ENCODE measurements around the gene ARL13B.

The ARL13B gene

DNA sequence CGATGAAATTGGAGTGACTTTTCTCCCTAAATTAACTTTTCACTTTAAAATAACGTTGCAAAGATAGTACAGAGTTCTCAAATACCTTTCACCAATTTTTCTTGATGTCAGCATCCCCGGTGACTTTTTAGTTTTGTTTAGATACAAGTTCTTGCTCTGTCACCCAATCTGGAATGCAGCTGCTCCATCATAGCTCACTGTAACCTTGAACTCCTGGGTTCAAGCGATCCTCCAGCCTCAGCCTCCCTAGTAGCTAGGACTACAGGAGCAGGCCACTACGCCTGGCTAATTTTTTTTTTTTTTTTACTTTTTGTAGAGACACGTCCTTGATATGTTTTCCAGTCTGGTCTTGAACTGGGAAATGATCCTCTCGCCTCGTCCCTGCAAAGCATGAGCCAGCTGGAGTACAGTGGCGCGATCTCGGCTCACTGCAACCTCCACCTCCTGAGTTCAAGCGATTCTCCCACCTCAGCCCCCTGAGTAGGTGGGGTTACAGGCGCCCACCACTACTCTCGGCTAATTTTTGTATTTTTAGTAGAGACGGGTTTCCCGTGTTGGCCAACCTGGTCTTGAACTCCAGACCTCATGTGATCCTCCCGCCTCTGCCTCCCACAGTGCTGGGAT, 83.7 kb downstream of the ARL13B start:
- no peak for DNase-seq

DNA sequence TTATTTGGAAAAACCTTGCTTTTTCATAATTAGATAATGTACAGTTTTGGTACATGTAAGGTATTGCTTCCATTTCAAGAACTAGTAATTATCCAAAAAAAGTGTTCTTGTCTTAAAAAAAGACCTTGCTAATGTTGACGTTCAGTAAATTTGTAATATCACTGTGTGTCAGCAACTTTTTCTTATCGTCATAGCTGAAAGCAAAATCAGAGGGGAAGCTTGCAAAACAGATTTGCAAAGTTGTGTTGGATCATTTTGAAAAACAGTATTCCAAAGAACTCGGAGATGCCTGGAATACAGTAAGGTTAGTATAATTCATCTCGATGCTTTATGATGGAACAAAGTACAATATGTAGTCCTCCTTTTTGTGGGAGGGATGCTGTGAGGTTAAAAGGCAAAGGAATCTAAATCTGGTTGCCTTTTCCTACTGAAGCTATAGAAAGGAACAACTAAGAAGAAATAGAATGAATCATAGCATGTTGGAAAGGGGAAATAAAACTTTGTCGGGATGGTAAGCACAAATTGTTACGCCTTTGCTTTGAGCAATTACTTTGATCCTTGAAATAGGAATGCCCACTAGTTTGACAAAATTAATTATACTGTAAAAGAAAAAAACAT, 84.4 kb downstream of the ARL13B start:
- no peak for DNase-seq

DNA sequence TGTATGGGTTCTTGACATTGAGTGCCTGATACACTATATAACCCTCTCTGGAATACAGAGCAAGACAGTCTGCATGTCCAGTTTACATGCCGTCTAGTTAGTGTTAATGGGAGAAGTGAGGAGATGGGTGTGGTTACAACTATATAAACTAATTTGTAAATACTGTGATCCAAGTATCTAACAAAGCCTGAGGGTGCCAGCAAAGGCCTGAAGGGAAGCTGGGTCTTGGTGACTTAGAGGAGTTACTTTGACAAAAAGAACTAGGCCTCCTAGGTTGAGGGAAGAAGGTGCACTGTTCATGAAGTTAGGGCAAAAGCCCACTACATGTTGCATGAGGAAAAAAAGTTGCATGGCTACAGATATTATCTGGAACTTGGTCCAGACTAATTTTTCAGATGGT, 85.2 kb downstream of the ARL13B start:
- no peak for DNase-seq

DNA sequence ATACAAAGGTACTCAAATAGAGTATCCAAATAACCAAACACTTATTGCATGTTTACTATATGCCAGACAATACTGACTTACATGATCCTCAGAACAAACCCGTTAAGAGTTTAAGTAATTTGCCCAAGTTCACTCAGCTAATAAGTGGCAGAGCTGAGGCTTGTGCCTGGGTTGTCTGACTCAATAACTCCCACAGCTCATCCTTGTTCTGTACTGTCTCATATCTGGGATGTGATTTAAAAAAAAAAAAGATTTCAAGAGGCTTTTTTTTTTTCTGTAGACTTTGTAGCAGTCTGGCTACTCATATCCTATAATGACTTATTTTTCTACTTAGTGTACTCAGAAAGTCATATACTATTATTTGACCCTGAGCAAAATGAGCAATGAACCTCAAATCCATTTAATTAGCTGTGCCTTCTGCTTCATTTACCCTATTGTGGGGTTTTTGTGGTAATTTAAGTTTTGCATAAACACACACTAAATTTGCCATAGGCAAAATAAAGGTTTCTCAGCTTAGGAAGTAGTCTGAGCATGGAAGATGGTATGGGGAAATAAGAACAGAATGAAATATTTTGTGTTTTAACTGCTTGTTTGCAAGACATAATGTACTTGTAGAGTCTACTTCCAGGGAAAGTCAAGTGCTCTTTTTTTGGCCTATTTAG, 86.0 kb downstream of the ARL13B start:
- no peak for DNase-seq

DNA sequence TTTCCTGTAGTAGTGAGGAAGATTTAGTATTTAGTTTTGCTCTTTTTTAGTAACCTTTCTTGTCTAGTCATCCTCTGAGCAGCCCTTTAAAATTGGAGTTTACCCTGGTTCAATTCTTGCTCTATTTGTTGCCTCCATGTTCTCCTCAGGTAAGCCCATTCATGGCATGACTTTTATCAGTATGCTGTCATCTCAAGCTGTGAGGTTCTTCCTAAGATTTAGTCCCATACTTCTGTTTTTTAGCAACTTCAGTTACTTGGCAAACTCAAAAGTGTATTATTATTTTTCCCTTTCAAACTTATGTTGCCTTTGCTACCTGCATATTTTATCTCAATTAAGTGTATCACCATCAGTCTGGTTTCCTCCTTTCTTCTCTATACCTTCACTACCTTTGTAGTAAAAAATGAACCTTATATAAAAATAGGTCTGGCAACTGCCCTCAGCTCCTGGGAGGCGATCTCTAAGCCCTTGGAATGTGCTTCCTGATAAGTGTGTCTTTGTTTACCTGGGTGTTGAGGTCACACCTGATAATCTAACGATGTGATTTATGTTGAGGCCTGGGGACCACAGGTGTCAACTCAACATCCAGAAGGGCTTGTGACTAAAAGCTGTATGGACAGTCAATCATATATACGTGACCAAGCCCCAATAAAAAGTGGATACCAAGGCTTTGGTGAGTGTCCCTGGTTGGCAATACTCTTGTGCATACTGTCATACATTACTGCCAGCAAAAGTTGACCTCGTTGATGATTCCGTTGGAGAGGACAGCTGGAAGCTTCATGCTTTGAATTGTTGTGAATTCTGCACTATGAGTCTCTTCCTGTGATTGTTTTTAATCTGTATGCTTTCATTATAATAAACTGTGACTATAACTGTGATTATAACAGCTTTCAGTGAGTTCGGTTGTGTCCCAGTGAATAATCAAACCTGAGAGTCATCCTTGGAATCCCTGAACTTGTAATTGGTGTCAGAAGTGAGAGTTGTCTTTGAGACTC, 86.8 kb downstream of the ARL13B start:
- DNase-seq, result no peak

DNA sequence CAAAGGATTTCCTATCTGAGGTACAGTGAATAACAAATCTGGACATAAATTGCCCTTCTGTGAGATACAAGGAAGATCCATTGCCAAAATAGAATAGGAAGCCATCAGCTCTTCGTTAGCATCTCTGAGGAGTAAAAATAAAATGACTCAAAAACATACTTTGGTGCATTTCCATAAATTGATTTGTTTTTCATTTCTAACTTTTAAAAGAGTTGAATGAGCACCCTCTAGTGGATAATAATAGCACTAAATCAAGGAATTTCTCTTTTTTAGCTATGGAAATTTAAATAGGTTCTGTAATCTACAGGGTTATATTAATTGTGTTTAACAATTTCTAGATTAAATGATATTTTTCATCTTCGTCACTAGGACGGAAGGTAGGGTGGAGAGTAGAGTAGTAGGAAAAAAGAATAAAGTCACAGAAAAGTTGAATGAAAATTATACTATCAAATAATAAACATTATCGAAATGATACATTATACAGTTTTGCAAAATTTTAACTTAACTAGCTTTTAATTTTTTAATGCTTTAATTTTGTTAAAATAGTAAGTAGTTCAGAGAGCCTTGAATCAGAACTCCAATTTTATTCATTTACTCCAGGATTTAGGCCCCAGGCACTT, 89.3 kb downstream of the ARL13B start:
- DNase-seq, result no peak

DNA sequence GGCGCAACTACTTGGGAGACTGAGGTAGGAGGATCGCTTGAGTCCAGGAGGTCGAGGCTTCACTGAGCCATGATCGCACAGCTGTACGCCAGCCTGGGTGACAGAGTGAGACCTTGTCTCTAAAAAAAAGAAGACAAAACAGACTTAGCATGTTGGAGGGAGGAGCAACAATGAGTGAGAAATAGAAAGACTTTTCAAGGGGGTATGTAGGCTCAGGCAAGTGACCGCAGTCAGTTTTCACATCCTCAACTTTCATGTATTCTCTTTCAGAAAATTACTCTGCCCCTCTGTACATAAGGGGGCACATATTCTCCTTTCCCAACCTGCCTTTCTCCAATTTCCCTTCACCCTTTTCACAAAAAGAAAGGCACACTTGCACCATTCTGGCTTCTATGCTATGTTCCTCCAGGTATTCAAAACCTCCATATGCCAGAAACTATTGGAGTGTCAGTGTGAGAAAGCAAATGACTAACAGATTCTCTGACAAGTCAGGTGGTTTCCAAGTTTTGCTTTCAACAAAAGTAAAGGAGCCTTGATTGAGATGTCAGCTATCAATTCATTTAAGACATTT, 90.5 kb downstream of the ARL13B start:
- DNase-seq, result no peak

DNA sequence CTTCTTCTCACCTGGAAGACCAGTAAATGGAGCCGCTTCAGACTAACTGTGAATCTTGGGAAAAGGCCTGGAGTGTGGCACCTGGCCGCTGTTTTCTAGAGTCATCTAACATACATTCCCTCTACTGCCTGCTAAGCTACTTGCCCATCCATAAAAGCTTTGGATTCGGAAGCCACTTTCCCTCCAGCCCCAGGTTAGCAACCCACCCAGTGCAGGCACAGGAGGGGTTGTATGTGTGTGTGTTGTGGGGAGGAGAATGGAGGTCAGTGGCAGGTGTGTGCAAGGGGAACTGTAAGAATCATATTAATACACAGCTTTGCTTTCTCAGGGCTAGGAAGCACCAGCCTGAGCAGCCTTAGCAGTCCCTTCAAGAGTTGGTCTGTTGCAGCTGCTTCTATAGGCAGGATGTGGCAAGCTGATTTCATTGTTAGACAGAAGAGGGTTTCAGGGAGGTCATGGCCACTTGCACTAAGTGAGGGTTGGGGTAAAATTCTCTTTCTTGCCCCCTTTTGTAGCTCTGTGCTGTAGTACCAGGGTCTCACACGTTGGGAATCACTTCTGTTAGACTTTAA, 91.8 kb downstream of the ARL13B start:
- DNase-seq, result no peak

DNA sequence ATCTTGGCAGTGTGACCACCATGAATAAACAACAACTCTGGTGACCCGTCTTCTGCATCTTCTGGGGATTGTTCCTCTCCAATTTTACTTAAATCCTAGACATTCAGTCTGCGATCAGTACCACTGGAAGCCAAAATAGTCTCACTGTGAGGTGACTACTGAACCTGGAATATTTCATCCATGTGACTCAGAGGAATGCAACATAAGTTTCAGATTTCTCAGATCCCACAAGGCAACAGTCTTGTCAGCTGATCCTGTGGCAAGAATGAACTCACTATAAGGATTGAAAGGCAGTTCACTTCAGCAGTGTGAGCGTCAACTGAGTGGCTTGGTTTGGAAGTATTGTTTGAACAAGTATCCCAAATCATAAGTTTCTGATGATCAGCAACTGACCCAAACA, 96.1 kb downstream of the ARL13B start:
- DNase-seq, result no peak

DNA sequence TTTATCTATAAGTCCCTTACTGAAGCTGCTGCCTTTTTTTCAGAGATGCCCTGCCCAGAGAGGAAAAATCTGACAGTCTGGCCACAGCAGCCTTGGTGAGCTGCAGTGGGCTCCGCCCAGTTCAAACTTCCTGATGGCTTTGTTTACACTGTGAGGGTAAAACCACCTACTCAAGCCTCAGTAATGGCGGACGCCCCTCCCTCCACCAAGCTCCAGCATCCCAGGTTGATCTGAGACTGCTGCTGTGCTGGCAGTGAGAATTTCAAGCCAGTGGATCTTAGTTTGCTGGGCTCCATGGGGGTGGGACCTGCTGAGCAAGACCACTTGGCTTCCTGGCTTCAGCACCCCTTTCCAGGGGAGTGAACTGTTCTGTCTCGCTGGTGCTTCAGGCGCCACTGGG, 100.6 kb downstream of the ARL13B start:
- peak; percentile 19 for DNase-seq

DNA sequence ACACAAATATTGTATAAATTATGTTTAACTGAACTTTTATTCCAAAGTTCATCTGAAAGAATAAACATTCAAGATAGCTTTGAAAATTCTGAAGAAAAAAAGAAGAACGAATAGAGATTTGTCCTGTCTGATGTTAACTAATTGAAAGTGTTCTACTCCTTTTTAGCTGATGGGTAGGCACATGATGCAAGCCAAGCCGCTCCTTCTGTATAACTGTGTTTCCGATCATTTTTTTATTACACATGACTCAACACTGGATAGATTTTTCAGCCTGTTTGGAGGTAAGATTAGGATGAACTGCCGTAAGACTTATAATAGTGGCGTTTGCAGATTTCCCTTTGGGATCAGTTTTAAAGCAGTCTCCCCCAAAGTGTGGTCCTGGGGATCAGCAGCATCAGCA, 101.9 kb downstream of the ARL13B start:
- no peak for DNase-seq

DNA sequence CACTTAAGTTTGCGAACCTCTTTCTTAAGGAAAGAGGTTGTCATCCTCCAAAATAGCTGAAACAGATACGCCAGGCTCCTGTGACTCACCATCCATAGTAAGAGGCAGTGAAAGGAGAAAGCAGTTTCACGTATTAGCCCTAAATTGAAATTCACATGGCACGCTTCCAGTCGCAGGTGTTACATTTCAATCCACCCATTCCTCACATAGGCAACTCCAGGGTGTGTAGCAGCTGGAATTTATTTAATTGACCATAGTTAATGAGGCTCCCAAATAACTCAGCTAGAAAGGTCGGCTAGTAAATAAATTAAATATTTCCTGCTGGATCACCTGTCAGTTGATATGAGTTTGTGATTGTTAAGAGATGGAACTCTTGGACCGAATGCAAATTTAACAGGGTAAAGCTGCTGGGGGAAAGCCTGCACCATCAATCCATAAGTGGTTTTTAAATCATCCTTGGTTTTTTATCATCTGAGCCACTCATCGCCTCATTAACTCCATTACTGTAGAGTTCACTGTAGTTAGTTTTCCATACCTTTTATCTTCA, 102.5 kb downstream of the ARL13B start:
- DNase-seq, result no peak

DNA sequence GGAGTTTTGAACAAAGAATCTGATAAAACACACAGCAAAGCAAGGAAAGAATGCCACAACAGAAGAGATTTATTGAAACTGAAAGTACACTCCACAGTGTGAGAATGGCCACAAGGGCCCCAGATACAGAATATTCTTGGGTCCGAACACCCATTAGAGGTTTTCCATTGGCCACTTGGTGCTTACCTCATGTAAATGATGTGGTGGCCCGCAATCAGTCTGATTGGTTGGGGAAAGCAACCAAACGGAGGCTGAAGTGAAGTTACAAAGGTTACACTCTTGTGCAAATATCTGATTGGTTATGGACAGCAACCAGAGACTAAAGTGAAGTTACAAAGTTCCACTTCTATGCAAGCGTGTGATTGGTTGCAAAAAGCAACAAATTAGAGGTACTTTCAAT, 103.3 kb downstream of the ARL13B start:
- DNase-seq, result no peak

DNA sequence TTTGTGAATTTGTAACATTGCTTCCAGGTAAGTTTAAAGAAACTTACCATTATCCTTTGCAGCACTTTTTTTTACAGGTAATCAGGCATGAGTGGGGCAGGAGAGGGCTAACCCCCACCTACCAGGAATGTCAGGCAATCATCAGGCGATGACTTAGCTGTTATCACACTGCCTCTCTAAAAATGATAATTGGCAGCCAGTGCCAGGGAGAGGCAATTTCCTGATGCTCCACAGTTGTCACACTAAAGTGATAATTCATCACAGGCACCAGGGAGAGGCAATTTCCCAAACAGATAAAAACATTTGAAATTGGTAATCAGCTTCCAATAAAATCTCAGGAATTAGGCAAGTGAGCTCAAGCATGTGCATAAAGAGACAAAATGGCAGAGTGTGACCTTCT, 109.2 kb downstream of the ARL13B start:
- DNase-seq, result no peak

DNA sequence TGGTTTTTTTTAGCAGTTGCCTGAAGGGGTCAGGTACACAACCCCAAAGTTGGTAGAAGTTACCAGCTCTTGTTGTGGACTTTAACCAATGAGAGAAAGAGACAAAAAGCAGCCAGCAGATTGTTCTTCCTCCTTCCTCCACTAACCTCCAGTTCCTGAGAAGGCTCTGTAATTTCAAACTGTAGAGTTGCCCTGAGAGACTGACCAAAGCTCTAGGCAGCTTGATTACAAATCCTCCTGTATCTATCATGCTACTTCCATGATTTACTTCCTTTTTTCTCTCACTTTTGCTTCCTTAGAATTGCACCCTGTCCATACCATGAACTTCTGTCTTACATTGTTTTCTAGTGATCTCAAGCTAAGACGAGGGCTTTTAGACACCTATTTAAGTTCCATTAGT, 112.1 kb downstream of the ARL13B start:
- DNase-seq, result no peak

DNA sequence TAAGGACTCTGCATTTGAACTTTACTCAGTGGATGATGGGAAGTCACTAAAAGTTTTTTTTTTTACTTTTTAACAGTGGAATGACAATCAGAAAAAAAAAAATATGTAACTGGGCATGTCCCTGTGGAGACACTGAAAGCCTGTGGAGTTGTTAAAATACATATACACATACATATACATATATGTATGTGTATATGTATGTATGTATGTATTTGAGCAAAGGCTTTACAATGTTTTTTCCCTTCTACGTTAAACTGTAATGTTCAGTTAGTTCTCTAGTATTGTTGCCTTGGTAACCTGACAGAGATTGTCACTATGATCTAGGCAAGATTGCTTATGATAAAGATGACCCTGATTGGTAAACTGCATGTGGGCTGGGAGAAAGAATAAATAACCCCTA, 113.2 kb downstream of the ARL13B start:
- DNase-seq, result no peak

DNA sequence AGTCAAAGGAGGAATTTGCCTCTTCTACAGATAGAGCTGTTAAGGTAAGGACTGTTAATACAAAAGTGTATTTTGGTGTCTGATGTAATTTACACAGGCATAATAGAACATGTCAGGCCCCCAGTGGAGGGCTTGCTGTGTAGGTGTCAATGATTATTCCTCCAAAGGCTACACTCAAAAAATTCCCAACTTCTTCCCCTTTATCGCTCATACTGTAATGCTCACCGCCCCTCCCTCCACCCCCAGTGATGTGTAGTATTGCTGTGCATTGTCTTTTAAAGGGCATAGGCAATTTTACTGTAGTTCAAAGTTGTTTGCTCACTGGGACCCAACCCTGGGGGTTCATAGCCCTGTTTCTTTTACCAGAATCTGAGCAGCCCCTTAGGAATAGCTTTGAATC, 115.2 kb downstream of the ARL13B start:
- DNase-seq, result no peak

DNA sequence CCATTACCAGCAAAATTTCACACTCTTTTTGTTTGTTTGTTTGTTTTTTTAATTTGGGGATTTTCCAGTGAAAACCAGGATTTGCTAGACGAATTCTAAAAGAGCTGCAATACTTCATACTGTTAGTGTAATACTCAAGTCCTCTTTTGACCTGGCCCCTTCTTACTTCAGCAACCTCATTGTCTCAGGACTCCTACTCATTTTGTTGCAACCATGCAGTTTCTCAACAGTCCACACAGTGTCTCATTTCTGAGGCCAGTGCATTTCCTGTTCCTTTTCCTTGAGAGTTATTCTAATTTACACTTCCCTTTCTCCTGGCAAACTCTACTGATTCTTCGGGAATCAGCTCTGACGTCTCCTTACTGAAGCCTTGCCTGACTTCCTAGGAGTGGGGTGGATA, 118.5 kb downstream of the ARL13B start:
- DNase-seq, result no peak

DNA sequence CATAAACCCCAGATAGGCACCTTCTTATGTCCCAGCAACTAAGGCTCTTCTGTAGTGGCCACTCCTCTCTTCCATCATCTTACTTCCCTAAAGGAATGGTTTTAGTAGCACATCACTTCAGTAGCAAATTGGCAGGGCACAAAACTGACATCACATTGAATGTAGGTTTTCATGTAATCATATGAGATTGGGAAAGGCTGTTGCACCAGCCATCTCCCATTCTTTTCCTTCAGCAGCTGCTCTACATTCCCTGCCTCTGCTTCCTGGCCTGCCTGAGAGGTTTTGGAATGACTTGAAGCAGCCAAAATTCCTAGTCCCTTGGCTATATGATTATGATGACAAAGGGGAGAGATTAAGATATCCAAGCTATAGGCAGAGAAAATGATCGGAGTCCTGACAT, 119.4 kb downstream of the ARL13B start:
- no peak for DNase-seq

DNA sequence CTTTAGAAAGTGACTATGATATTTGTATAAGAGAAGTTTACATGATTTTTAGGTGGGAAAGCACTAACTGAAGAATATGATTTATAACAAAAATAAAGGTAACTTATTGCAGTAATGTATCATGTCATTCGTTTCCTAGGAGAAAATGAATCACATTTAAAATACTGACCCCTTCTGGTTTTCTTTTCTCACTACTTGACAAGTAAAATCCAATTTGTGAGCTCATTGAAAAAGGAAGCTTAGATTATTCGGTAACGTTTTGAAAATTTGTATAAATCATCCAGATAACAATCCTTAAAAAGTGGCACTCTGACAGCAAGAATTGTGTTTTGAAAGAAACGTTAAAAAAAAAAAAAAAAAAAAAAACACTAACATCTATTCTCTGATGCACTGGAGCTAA, 121.9 kb downstream of the ARL13B start:
- no peak for DNase-seq

Measured in activated T-cell treated with anti-CD3 and anti-CD28 coated beads, Interleukin-2, amount 50 U/mL, for 1 hour (primary cell).